Lower lobe of right lung (tissue), 2 donors: ENCODE data around the gene CCDC141. TPM values are rescaled to one million over a fixed set of nuclear protein-coding genes. Genes with fewer than 3 reads are reported as not detected.

Experiments
- ATAC-seq, 2 donors: fragments of 200-7000 bp; cut with Tn5 transposase; one replicate each; pipeline ENCODE4 v1.9.1; 2020 to 2022; ENCODE audit warnings: mild to moderate bottlenecking in 2 of 2, moderate library complexity in 2 of 2
- DNase-seq: peaks from one replicate; pipeline ENCODE4 v3.0.0-alpha.2; 2020
- H3K27ac ChIP-seq: fragments of 200-600 bp; one replicate; pipeline ENCODE4 v1.8.0; 2022
- H3K27me3 ChIP-seq: fragments of 200-600 bp; one replicate; pipeline ENCODE4 v1.8.0; 2022; ENCODE audit warnings: low read depth
- H3K36me3 ChIP-seq: fragments of 200-600 bp; one replicate; pipeline ENCODE4 v1.8.0; 2022; ENCODE audit warnings: mild to moderate bottlenecking
- H3K4me1 ChIP-seq: fragments of 200-600 bp; one replicate; pipeline ENCODE4 v1.8.0; 2022
- H3K4me3 ChIP-seq: fragments of 200-600 bp; one replicate; pipeline ENCODE4 v1.8.0; 2022; ENCODE audit warnings: mild to moderate bottlenecking
- H3K9me3 ChIP-seq: fragments of 200-600 bp; one replicate; pipeline ENCODE4 v1.8.0; 2022
- intact Hi-C: fragments of 100-400 bp; cut with DNase I; formaldehyde crosslinking; loops from one replicate; pipeline ENCODE4 v1.11.0; 2022
- total RNA-seq: library from RNA; stranded (reverse); fragmentation: NEBNext Ultra II Directional; extraction: Animal tissue kit (Norgen Biotek cat#: 25700); gene quantifications from one replicate; pipeline ENCODE4 v1.2.1, GENCODE V29; 2021
- TF ChIP-seq, protein P1 (sequence below): fragments of 200-600 bp; IDR thresholded peaks from one replicate; pipeline ENCODE4 v1.8.0; 2022; ENCODE audit warnings: antibody characterized with exemption, mild to moderate bottlenecking
- donor health status: DM: no; HTN: yes; CAD: no; lungs with severe emphysema.

Gene CCDC141
- total RNA-seq, 1 donor from 2014 or later, result 40.5 TPM

DNA sequence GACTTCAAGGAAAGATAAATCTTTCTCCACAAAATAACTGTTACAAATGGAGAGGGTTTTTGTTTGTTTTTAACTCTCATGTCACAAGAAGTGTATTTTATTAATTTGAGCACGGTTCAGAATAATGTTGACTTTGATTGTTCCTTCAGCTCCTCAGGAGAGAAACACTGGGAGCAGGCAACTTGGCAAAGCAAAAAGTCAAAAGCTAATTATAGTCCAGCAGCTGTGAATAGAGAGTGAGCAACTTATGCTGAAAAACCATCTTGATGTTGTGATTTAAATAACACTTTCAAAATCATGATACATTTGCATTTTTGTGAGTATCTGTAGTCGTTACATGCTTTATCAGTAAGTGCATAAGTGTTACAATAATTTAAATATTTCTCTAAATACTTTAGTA is 205.2 kb downstream of the CCDC141 start:
- Histone ChIP-seq H3K9me3 (no peaks in the 10 kb centered on the region), H3K36me3 (peaks cover 7% of the 10 kb centered on the region), H3K4me1 (no peaks in the 10 kb centered on the region), H3K4me3 (no peak overlapping the region), H3K27ac (no peak overlapping the region), H3K27me3 (no peaks in the 10 kb centered on the region)
- DNase-seq, result no peak
- intact Hi-C loops, result no loop called here
- TF ChIP-seq, protein P1, sequence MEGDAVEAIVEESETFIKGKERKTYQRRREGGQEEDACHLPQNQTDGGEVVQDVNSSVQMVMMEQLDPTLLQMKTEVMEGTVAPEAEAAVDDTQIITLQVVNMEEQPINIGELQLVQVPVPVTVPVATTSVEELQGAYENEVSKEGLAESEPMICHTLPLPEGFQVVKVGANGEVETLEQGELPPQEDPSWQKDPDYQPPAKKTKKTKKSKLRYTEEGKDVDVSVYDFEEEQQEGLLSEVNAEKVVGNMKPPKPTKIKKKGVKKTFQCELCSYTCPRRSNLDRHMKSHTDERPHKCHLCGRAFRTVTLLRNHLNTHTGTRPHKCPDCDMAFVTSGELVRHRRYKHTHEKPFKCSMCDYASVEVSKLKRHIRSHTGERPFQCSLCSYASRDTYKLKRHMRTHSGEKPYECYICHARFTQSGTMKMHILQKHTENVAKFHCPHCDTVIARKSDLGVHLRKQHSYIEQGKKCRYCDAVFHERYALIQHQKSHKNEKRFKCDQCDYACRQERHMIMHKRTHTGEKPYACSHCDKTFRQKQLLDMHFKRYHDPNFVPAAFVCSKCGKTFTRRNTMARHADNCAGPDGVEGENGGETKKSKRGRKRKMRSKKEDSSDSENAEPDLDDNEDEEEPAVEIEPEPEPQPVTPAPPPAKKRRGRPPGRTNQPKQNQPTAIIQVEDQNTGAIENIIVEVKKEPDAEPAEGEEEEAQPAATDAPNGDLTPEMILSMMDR, result no peak
- no peak for ATAC-seq

GRCh38 chr2:178844269-178844668 is 205.7 kb downstream of the CCDC141 start:
- Histone ChIP-seq H3K27ac (no peak overlapping the region), H3K4me1 (no peaks in the 10 kb centered on the region)

DNA sequence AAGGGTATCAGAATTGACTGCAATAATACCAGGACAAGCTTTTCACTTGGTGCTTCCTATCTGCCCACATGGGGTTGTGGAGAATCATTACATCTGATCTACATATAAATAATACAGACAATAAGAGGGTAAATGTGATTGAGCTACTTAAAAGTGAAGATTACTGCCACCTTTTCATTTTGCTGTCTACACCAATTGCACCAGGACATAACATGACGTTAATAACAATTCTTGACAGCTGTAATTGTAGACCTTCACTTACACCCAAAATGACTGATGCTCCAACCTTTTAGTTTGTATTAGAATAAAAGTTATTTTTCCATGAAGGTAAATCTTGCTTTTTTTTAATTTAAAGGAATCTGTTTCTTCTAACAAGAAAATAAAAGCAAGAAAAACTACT is 206.2 kb downstream of the CCDC141 start:
- ATAC-seq, result no peak
- no peak for DNase-seq
- Histone ChIP-seq H3K4me1 (no peaks in the 10 kb centered on the region), H3K27me3 (no peaks in the 10 kb centered on the region), H3K4me3 (no peak overlapping the region), H3K27ac (no peak overlapping the region), H3K36me3 (peaks cover 7% of the 10 kb centered on the region), H3K9me3 (no peaks in the 10 kb centered on the region)
- TF ChIP-seq, protein P1, result no peak
- intact Hi-C loops, result no loop called here

More at GRCh38 chr2:178844269-178844668, 205.7 kb downstream of the CCDC141 start:
- intact Hi-C loops, result no loop called here
- H3K36me3 ChIP-seq, result peaks cover 7% of the 10 kb centered on the region
- no peak overlapping the region for H3K4me3 ChIP-seq
- TF ChIP-seq, protein P1, result no peak
- DNase-seq (no peak), ATAC-seq (no peak)
- H3K9me3 ChIP-seq, result no peaks in the 10 kb centered on the region
- no peaks in the 10 kb centered on the region for H3K27me3 ChIP-seq

DNA sequence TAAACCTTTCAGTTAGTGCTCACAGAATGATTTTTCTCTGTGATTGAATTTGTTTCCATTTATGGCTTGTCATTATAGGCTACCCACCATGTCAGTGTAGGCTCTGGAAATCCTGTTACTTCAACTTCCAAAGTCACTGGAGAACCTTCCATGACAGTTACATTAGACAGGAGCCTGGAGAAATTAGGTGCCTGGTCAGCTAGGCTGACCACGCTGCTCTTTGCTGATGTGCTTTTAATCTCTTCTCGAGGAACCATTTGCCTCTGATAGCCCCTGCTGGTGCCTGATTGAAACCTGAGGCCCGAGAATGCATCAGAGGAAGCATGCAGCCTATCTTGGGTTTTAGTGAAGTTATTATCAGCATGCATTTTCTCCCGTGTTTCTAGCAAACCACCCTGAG is 213.1 kb downstream of the CCDC141 start:
- Histone ChIP-seq H3K9me3 (no peaks in the 10 kb centered on the region), H3K4me3 (no peak overlapping the region), H3K36me3 (peaks cover 12% of the 10 kb centered on the region), H3K27ac (no peak overlapping the region), H3K27me3 (no peaks in the 10 kb centered on the region), H3K4me1 (no peaks in the 10 kb centered on the region)
- intact Hi-C loops, result no loop called here
- TF ChIP-seq, protein P1, result no peak
- DNase-seq (no peak), ATAC-seq (no peak)

- no peaks in the 10 kb centered on the region for H3K27me3 ChIP-seq
- H3K4me3 ChIP-seq, result no peak overlapping the region
- ATAC-seq, result no peak
- no peak overlapping the region for H3K27ac ChIP-seq
- TF ChIP-seq, protein P1, result no peak
- intact Hi-C loops, result no loop called here
- H3K9me3 ChIP-seq, result no peaks in the 10 kb centered on the region
- peaks cover 4% of the 10 kb centered on the region for H3K4me1 ChIP-seq
- no peak for DNase-seq
- H3K36me3 ChIP-seq, result peaks cover 16% of the 10 kb centered on the region
Observed at GRCh38 chr2:178834086-178834485, 215.9 kb downstream of the CCDC141 start.

DNA sequence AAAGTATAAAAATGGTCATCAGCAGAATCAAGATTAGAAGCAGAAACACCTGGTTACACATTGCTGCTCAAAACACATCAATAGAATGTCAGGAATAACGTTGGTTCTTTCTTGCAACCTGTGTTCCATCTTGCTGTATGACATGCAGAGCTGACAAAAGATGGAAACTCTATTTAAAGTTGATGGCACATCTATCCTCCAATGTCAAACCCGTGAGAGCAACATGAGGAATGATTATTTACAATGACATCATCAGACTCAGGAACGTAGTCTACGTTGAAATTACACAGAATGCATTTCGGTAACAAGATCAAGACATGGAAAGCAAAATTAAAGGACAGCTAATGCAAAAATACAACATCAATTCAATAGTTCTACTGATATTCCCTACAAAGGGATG is 216.6 kb downstream of the CCDC141 start:
- Histone ChIP-seq H3K9me3 (no peaks in the 10 kb centered on the region), H3K27ac (no peak overlapping the region), H3K4me1 (peaks cover 4% of the 10 kb centered on the region), H3K27me3 (no peaks in the 10 kb centered on the region), H3K36me3 (peaks cover 17% of the 10 kb centered on the region), H3K4me3 (no peak overlapping the region)
- TF ChIP-seq, protein P1, result no peak
- intact Hi-C loops, result no loop called here
- no peak for ATAC-seq
- DNase-seq, result no peak
